Activated CD8-positive, alpha-beta memory T cell treated with anti-CD3 and anti-CD28 coated beads, Interleukin-2, amount 50 U/mL, for 24 hours (primary cell): ENCODE data around the gene OR52E2.

ENCODE experiments used
- DNase-seq: peaks from one replicate; pipeline ENCODE4 v3.0.0-alpha.2; 2020; ENCODE audit errors: extremely low read depth

The OR52E2 gene

DNA sequence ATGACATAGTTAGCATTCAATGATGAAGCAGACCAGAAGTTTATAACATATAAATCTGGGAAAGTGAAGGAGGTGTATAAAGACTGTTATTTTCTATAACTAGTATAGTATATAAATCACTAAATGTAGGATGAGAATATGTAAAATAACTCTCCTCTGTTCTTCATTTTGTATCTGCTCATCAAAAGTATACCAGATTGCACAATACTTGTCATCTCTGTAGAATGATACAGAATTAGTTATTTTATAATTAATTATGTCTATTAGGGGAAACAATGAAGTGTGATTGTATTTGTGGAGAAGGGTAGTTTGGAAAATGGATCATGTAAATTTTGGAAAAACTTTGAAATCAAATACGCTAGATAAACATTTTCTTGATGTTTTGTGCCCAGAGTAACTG lies 46.4 kb downstream of the OR52E2 start:
- no peak for DNase-seq

DNA sequence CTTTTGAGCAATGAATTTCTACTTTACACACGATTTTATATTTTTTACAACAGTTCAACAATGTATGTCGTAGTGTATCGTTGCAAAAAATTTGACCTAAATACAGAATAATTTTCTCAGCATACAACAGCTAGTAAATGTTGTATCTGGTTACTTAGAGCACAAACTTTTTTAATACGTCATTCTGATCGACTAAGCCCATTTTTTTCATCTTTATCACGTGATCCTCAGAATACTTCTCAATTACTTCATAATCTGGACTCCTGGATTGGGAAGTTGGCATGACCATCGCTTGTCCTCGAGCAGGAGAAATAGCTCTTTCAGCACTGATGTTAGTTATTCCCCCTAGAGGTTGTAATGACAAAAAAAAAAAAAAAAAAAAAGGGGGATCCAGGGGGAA lies 48.2 kb downstream of the OR52E2 start:
- DNase-seq: no peak
